HepG2 (cell line): ENCODE data around the gene STXBP2. TPM values are rescaled to one million over a fixed set of nuclear protein-coding genes. Genes with fewer than 3 reads are reported as not detected.
A peak's percentile ranks its signal among the peaks of the same experiment; 100 is the strongest.

Experiments
- ETV5 ChIP-seq: IDR thresholded peaks from 2 replicates; pipeline ENCODE4 v1.6.1; 2018; ENCODE audit warnings: missing biosample characterization, missing genetic modification reagents, inconsistent platforms, borderline replicate concordance
- FOSL1 ChIP-seq: sonication (generic); formaldehyde crosslinking; IDR thresholded peaks from 2 replicates; pipeline ENCODE4 v1.9.0; 2021; ENCODE audit warnings: missing genetic modification reagents, borderline replicate concordance
- GLI4 ChIP-seq: sonication (generic); formaldehyde crosslinking; IDR thresholded peaks from 2 replicates; pipeline ENCODE4 v1.5.1; 2020; ENCODE audit warnings: missing genetic modification reagents, mild to moderate bottlenecking, moderate library complexity, borderline replicate concordance
- MED13 ChIP-seq: sonication (generic); formaldehyde crosslinking; IDR thresholded peaks from 2 replicates; pipeline ENCODE4 v1.5.0; 2020; ENCODE audit warnings: missing genetic modification reagents
- MNT ChIP-seq: fragments of 450-650 bp; IDR thresholded peaks from 2 replicates; pipeline ENCODE4 v1.6.1; 2016
- NBN ChIP-seq: fragments of 450-650 bp; conservative IDR thresholded peaks from 2 replicates; pipeline ENCODE4 v1.6.1; 2017
- NKX3-1 ChIP-seq: sonication (generic); formaldehyde crosslinking; IDR thresholded peaks from 2 replicates; pipeline ENCODE4 v1.5.0; 2020; ENCODE audit warnings: missing genetic modification reagents
- PHF21A ChIP-seq: sonication (generic); formaldehyde crosslinking; IDR thresholded peaks from 2 replicates; pipeline ENCODE4 v1.5.0; 2020; ENCODE audit warnings: mild to moderate bottlenecking, missing genetic modification reagents
- RBAK ChIP-seq: sonication (generic); formaldehyde crosslinking; IDR thresholded peaks from 2 replicates; pipeline ENCODE4 v1.5.1; 2020; ENCODE audit warnings: mild to moderate bottlenecking, missing genetic modification reagents
- SETDB1 ChIP-seq: sonication (generic); formaldehyde crosslinking; IDR thresholded peaks from 2 replicates; pipeline ENCODE4 v1.5.1; 2020; ENCODE audit warnings: missing genetic modification reagents, mild to moderate bottlenecking, borderline replicate concordance
- TFDP1 ChIP-seq: IDR thresholded peaks from 2 replicates; pipeline ENCODE4 v1.6.1; 2016; ENCODE audit warnings: missing compliant biosample characterization, missing genetic modification reagents, borderline replicate concordance
- ZNF10 ChIP-seq: sonication (generic); formaldehyde crosslinking; IDR thresholded peaks from 2 replicates; pipeline ENCODE4 v1.4.0; 2020; ENCODE audit warnings: mild to moderate bottlenecking, low read depth, missing genetic modification reagents, borderline replicate concordance
- ZNF136 ChIP-seq: sonication (generic); formaldehyde crosslinking; IDR thresholded peaks from 2 replicates; pipeline ENCODE4 v1.8.1; 2022; ENCODE audit warnings: low read depth, mild to moderate bottlenecking, moderate library complexity, missing genetic modification reagents
- ZNF276 ChIP-seq: sonication (generic); formaldehyde crosslinking; IDR thresholded peaks from 2 replicates; pipeline ENCODE4 v1.4.0; 2020; ENCODE audit warnings: mild to moderate bottlenecking, low read depth, missing genetic modification reagents
- ZNF280B ChIP-seq: sonication (generic); formaldehyde crosslinking; IDR thresholded peaks from 2 replicates; pipeline ENCODE4 v1.5.0; 2020; ENCODE audit warnings: missing genetic modification reagents, mild to moderate bottlenecking, borderline replicate concordance
- ZNF3 ChIP-seq: IDR thresholded peaks from 2 replicates; pipeline ENCODE4 v1.7.0; 2017; ENCODE audit warnings: inconsistent platforms
- ZNF501 ChIP-seq: sonication (generic); formaldehyde crosslinking; IDR thresholded peaks from 2 replicates; pipeline ENCODE4 v1.5.1; 2020; ENCODE audit warnings: mild to moderate bottlenecking, moderate library complexity, missing genetic modification reagents
- ZNF598 ChIP-seq: sonication (generic); formaldehyde crosslinking; IDR thresholded peaks from 2 replicates; pipeline ENCODE4 v1.5.1; 2020; ENCODE audit warnings: mild to moderate bottlenecking, missing genetic modification reagents, borderline replicate concordance
- ZNF615 ChIP-seq: sonication (generic); formaldehyde crosslinking; IDR thresholded peaks from 2 replicates; pipeline ENCODE4 v1.5.0; 2020; ENCODE audit warnings: mild to moderate bottlenecking, missing genetic modification reagents, borderline replicate concordance
- ZNF704 ChIP-seq: sonication (generic); formaldehyde crosslinking; IDR thresholded peaks from 2 replicates; pipeline ENCODE4 v1.8.1; 2023; ENCODE audit warnings: mild to moderate bottlenecking, inconsistent platforms, moderate library complexity, missing genetic modification reagents, borderline replicate concordance
- polyA plus RNA-seq, 8 experiments: library from polyadenylated mRNA; depleted of rRNA in 3 of 8; stranded (reverse) in 7 of 8; unstranded in 1 of 8; fragments of >200 nt; fragmentation: Illumina TruSeq in 4 of 8; extraction: Trizol in 4 of 8; gene quantifications; 2 replicates each; pipeline versions ENCODE4 v1.2.1 to v1.2.3, GENCODE V29; 2011 to 2016; ENCODE audit warnings: low read depth in 4 of 8, missing spikeins in 1 of 8, mixed read lengths in 1 of 8; ENCODE audit not compliant: insufficient read depth in 1 of 8
- total RNA-seq, 5 experiments: library from RNA; depleted of rRNA; stranded (reverse); fragments of >200 nt; fragmentation: Illumina TruSeq; extraction: Trizol; gene quantifications; 2 replicates each; pipeline ENCODE4 v1.2.3, GENCODE V29; 2016; ENCODE audit warnings: low read depth in 1 of 5

Gene STXBP2
- total and polyA plus RNA-seq, 2 of the 13 experiments (the other 11 are each of a cell fraction or from before 2014, with no cell fraction given), result 22.8 to 40.1 TPM

GRCh38 chr19:7629347-7630054 is 7.4 kb upstream of the STXBP2 start, which contains the start of the genes PET100 and XAB2 (continued):
- TF ChIP-seq SETDB1 (0 out of 2 replicates have a peak, but pooled peaks have one; percentile 70), ZNF280B (CRISPR knock-in tag) (no peak), NBN (no peak), ZNF276 (CRISPR knock-in tag) (no peak), MED13 (CRISPR knock-in tag) (peak; percentile 45; the same call in 1 of the 2 replicates), ZNF501 (peak; percentile 96), NKX3-1 (CRISPR knock-in tag) (no peak), ZNF615 (CRISPR knock-in tag) (no peak), RBAK (CRISPR knock-in tag) (no peak), ETV5 (CRISPR knock-in tag) (peak; percentile 81; the same call in 1 of the 2 replicates), ZNF136 (no peak), MNT (peak; percentile 54), ZNF10 (no peak), TFDP1 (CRISPR knock-in tag) (peak; percentile 90), ZNF3 (no peak), PHF21A (0 out of 2 replicates have a peak, but pooled peaks have one; percentile 29), GLI4 (CRISPR knock-in tag) (no peak; the same call in 1 of the 2 replicates), ZNF704 (CRISPR knock-in tag) (peak; percentile 54; the same call in 1 of the 2 replicates), ZNF598 (CRISPR knock-in tag) (peak; percentile 57; the same call in 1 of the 2 replicates), FOSL1 (CRISPR knock-in tag) (no peak)
